ENCODE results near the gene KLK5.

GRCh38 chr19:50967929-50968715 lies 15.3 kb upstream of the KLK5 start:
- TF ChIP-seq FOXP1 (CRISPR knock-in tag; IDR thresholded peaks at IDR 0.05; ENCODE audit: borderline replicate concordance) (no peak), CTCF (IDR thresholded peaks at IDR 0.05) (no peak), ZNF121 (CRISPR knock-in tag; IDR thresholded peaks at IDR 0.05) (no peak), USF2 (CRISPR knock-in tag; IDR thresholded peaks at IDR 0.05) (no peak), ZBTB21 (CRISPR knock-in tag; IDR thresholded peaks at IDR 0.05; ENCODE audit: borderline replicate concordance) (no peak), ATF3 (CRISPR knock-in tag; conservative IDR thresholded peaks at IDR 0.05) (no peak), ERG (CRISPR knock-in tag; IDR thresholded peaks at IDR 0.05) (no peak), CREB1 (CRISPR knock-in tag; IDR thresholded peaks at IDR 0.05) (no peak), IRF2 (CRISPR knock-in tag; IDR thresholded peaks at IDR 0.05; ENCODE audit: borderline replicate concordance, low read depth) (no peak)
